Measurements from ENCODE around the gene NT5C2. TPM values are rescaled to one million over a fixed set of nuclear protein-coding genes. Genes with fewer than 3 reads are reported as not detected.
"Not testable (repeated sequence)": the region's sequence is repeated elsewhere in the genome, so short reads cannot be mapped to it uniquely, and the experiment has no call there.

The NT5C2 gene
- polyA plus RNA-seq, 1 donor (not counting 4 experiments of a cell fraction or from before 2014, with no cell fraction given): 88.6 TPM

- H3K9ac ChIP-seq (ENCODE audit: control insufficient read depth, extremely low read depth, insufficient read depth, low read length): no peak overlapping the region
- H2AFZ ChIP-seq (ENCODE audit: control insufficient read depth, low read length): no peak overlapping the region
- no peaks in the 10 kb centered on the region for H3K79me2 ChIP-seq (ENCODE audit: control insufficient read depth, insufficient read depth, low read length)
- no peaks in the 10 kb centered on the region for H3K9me1 ChIP-seq (ENCODE audit: control insufficient read depth, extremely low read depth, insufficient read depth, low read length)
- peaks cover 0 to 2% of the 10 kb centered on the region in 2 experiments for H3K36me3 ChIP-seq (ENCODE audit: control insufficient read depth in 2 of 2, extremely low read depth in 1 of 2, insufficient read depth in 2 of 2, low read length in 2 of 2)
- no peaks in the 10 kb centered on the region for H4K20me1 ChIP-seq (ENCODE audit: control insufficient read depth, extremely low read depth, insufficient read depth, low read length)
- dilution Hi-C loops (cut with MboI; ENCODE audit: extremely low pct_ligation_motif_present, low sequenced_read_pairs): no loop called here
- H3K27me3 ChIP-seq (ENCODE audit: control insufficient read depth, extremely low read depth, insufficient read depth, low read length): no peaks in the 10 kb centered on the region
- FAIRE-seq (no peak), DNase-seq (ENCODE audit: low read depth, low spot score) (no peak)
- H3K4me2 ChIP-seq (ENCODE audit: control insufficient read depth, extremely low read depth, insufficient read depth, low read depth, low read length): no peak overlapping the region
- no peak overlapping the region for H3K27ac ChIP-seq (ENCODE audit: control insufficient read depth, insufficient read depth, low read length)
- H3K4me3 ChIP-seq (ENCODE audit: control insufficient read depth in 2 of 3, extremely low read depth in 1 of 3, insufficient read depth in 2 of 3, low read depth in 1 of 3, low read length in 3 of 3): no peak overlapping the region
- no peaks in the 10 kb centered on the region for H3K4me1 ChIP-seq (ENCODE audit: control insufficient read depth, extremely low read depth, insufficient read depth, low read length)
- no peak for TF ChIP-seq EZH2 (IDR thresholded peaks at IDR 0.05; ENCODE audit: low read length)
- no peak for TF ChIP-seq CTCF (optimal IDR thresholded peaks at IDR 0.05 in 1 of 3, IDR thresholded peaks at IDR 0.05 in 1 of 3, conservative IDR thresholded peaks at IDR 0.05 in 1 of 3; ENCODE audit: extremely low read depth in 1 of 3, insufficient read depth in 2 of 3, low read length in 3 of 3)
- H3K9me3 ChIP-seq (ENCODE audit: control insufficient read depth, low read depth, low read length): no peaks in the 10 kb centered on the region
These were observed 62.2 kb downstream of the NT5C2 start for GRCh38 chr10:103130910-103131309.

DNA sequence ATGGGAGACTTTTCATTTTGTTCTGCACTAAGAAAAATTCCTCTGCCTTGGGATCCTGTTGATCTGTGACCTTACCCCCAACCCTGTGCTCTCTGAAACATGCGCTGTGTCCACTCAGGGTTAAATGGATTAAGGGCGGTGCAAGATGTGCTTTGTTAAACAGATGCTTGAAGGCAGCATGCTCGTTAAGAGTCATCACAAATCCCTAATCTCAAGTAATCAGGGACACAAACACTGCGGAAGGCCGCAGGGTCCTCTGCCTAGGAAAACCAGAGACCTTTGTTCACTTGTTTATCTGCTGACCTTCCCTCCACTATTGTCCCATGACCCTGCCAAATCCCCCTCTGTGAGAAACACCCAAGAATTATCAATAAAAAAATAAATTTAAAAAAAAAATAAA is 62.9 kb downstream of the NT5C2 start:
- H3K4me2 ChIP-seq (ENCODE audit: control insufficient read depth, extremely low read depth, insufficient read depth, low read depth, low read length); H2AFZ ChIP-seq (ENCODE audit: control insufficient read depth, low read length); H3K9me3 ChIP-seq (ENCODE audit: control insufficient read depth, low read depth, low read length); H3K9me1 ChIP-seq (ENCODE audit: control insufficient read depth, extremely low read depth, insufficient read depth, low read length); H3K4me1 ChIP-seq (ENCODE audit: control insufficient read depth, extremely low read depth, insufficient read depth, low read length); DNase-seq (ENCODE audit: low read depth, low spot score); H3K9ac ChIP-seq (ENCODE audit: control insufficient read depth, extremely low read depth, insufficient read depth, low read length); H3K79me2 ChIP-seq (ENCODE audit: control insufficient read depth, insufficient read depth, low read length); H3K36me3 ChIP-seq (ENCODE audit: control insufficient read depth in 2 of 2, extremely low read depth in 1 of 2, insufficient read depth in 2 of 2, low read length in 2 of 2); H3K4me3 ChIP-seq (ENCODE audit: control insufficient read depth in 2 of 3, extremely low read depth in 1 of 3, insufficient read depth in 2 of 3, low read depth in 1 of 3, low read length in 3 of 3); dilution Hi-C loops (cut with MboI; ENCODE audit: extremely low pct_ligation_motif_present, low sequenced_read_pairs); H3K27ac ChIP-seq (ENCODE audit: control insufficient read depth, insufficient read depth, low read length); FAIRE-seq; H3K27me3 ChIP-seq (ENCODE audit: control insufficient read depth, extremely low read depth, insufficient read depth, low read length); H4K20me1 ChIP-seq (ENCODE audit: control insufficient read depth, extremely low read depth, insufficient read depth, low read length): not testable (repeated sequence)

- DNase-seq (ENCODE audit: low read depth, low spot score): no peak
- Histone ChIP-seq H3K36me3 (ENCODE audit: control insufficient read depth in 2 of 2, extremely low read depth in 1 of 2, insufficient read depth in 2 of 2, low read length in 2 of 2) (peaks cover 0 to 2% of the 10 kb centered on the region in 2 experiments), H4K20me1 (ENCODE audit: control insufficient read depth, extremely low read depth, insufficient read depth, low read length) (no peaks in the 10 kb centered on the region), H3K9ac (ENCODE audit: control insufficient read depth, extremely low read depth, insufficient read depth, low read length) (no peak overlapping the region), H3K4me3 (ENCODE audit: control insufficient read depth in 2 of 3, extremely low read depth in 1 of 3, insufficient read depth in 2 of 3, low read depth in 1 of 3, low read length in 3 of 3) (no peak overlapping the region), H3K9me1 (ENCODE audit: control insufficient read depth, extremely low read depth, insufficient read depth, low read length) (no peaks in the 10 kb centered on the region), H2AFZ (ENCODE audit: control insufficient read depth, low read length) (no peak overlapping the region), H3K4me1 (ENCODE audit: control insufficient read depth, extremely low read depth, insufficient read depth, low read length) (no peaks in the 10 kb centered on the region), H3K27ac (ENCODE audit: control insufficient read depth, insufficient read depth, low read length) (no peak overlapping the region), H3K79me2 (ENCODE audit: control insufficient read depth, insufficient read depth, low read length) (no peaks in the 10 kb centered on the region), H3K27me3 (ENCODE audit: control insufficient read depth, extremely low read depth, insufficient read depth, low read length) (no peaks in the 10 kb centered on the region), H3K4me2 (ENCODE audit: control insufficient read depth, extremely low read depth, insufficient read depth, low read depth, low read length) (no peak overlapping the region), H3K9me3 (ENCODE audit: control insufficient read depth, low read depth, low read length) (no peaks in the 10 kb centered on the region)
- TF ChIP-seq CTCF (optimal IDR thresholded peaks at IDR 0.05 in 1 of 3, IDR thresholded peaks at IDR 0.05 in 1 of 3, conservative IDR thresholded peaks at IDR 0.05 in 1 of 3; ENCODE audit: extremely low read depth in 1 of 3, insufficient read depth in 2 of 3, low read length in 3 of 3): no peak
- TF ChIP-seq EZH2 (IDR thresholded peaks at IDR 0.05; ENCODE audit: low read length): no peak
- dilution Hi-C loops (cut with MboI; ENCODE audit: extremely low pct_ligation_motif_present, low sequenced_read_pairs): no loop called here
- FAIRE-seq: no peak
These were observed 65.8 kb downstream of the NT5C2 start for GRCh38 chr10:103127241-103127640.

Data from keratinocyte (primary cell).